Stimulated activated CD8-positive, alpha-beta memory T cell treated with anti-CD3 and anti-CD28 coated beads, Interleukin-15, amount 100 ng/mL, for 4 hours (primary cell): ENCODE measurements around the gene SYNE1.
"Not testable (repeated sequence)": the region's sequence is repeated elsewhere in the genome, so short reads cannot be mapped to it uniquely, and the experiment has no call there.

Experiments used
- DNase-seq, 2 donors: peaks; one replicate each; pipeline ENCODE4 v3.0.0-alpha.2; 2020; ENCODE audit warnings: low read depth in 2 of 2

The SYNE1 gene

GRCh38 chr6:152490971-152491378, 146.2 kb downstream of the SYNE1 start:
- not testable (repeated sequence) for DNase-seq

- no peak for DNase-seq
Observed at GRCh38 chr6:152484806-152485205, 152.4 kb downstream of the SYNE1 start.

- DNase-seq: no peak
Observed at GRCh38 chr6:152482289-152482688, 154.9 kb downstream of the SYNE1 start.

- DNase-seq: no peak
Observed at GRCh38 chr6:152478377-152479010, 158.7 kb downstream of the SYNE1 start.

GRCh38 chr6:152474354-152474753, 162.8 kb downstream of the SYNE1 start:
- DNase-seq: no peak

- no peak for DNase-seq
Observed at GRCh38 chr6:152472325-152472724, 164.8 kb downstream of the SYNE1 start.

GRCh38 chr6:152471456-152472265, 165.5 kb downstream of the SYNE1 start:
- no peak for DNase-seq

GRCh38 chr6:152463164-152463563, 174.0 kb downstream of the SYNE1 start:
- DNase-seq: no peak

- DNase-seq: no peak
Observed at GRCh38 chr6:152462716-152463115, 174.4 kb downstream of the SYNE1 start.

GRCh38 chr6:152461556-152461955, 175.6 kb downstream of the SYNE1 start:
- no peak for DNase-seq

- no peak for DNase-seq
Observed at GRCh38 chr6:152458648-152459644, 178.2 kb downstream of the SYNE1 start.

GRCh38 chr6:152457949-152458624, 179.1 kb downstream of the SYNE1 start:
- DNase-seq: no peak

GRCh38 chr6:152454003-152454402, 183.2 kb downstream of the SYNE1 start:
- no peak for DNase-seq

GRCh38 chr6:152453421-152453820, 183.7 kb downstream of the SYNE1 start:
- no peak for DNase-seq

GRCh38 chr6:152452639-152453038, 184.5 kb downstream of the SYNE1 start:
- no peak for DNase-seq

GRCh38 chr6:152450519-152450918, 186.6 kb downstream of the SYNE1 start:
- no peak for DNase-seq

GRCh38 chr6:152441902-152442301, 195.3 kb downstream of the SYNE1 start:
- no peak for DNase-seq

- DNase-seq: no peak
Observed at GRCh38 chr6:152435816-152436215, 201.3 kb downstream of the SYNE1 start.

GRCh38 chr6:152432758-152433157, 204.4 kb downstream of the SYNE1 start:
- no peak for DNase-seq

- no peak for DNase-seq
Observed at GRCh38 chr6:152428126-152428525, 209.0 kb downstream of the SYNE1 start.

- no peak for DNase-seq
Observed at GRCh38 chr6:152426276-152426675, 210.9 kb downstream of the SYNE1 start.
